ENCODE results near the gene DNAJB11. TPM values are rescaled to one million over a fixed set of nuclear protein-coding genes. Genes with fewer than 3 reads are reported as not detected.

The DNAJB11 gene
- total RNA-seq, 3 donors from 2014 or later = 40.0 to 41.6 (median 41.6) TPM

DNA sequence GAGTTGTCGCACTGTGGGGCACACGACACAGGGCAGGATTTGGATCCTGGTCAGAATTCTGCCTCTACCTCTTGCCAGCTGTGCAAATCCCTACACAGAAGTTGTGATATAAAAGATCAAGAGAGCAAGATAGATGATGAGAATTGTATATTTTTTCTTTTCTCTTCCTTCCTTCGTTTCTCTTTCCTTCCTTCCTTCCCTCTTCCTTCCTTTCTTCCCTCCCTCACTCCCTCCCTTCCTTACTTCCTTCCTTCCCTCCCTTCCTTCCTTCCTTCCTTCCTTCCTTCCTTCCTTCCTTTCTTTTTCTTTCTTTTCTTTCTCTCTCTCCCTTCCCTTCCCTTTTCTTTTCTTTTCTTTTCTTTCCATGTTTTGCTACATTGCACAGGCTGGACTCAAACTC is 30.4 kb downstream of the DNAJB11 start:
- H3K4me1 ChIP-seq = no peaks in the 10 kb centered on the region
- intact Hi-C loops (cut with DNase I; ENCODE audit: low total_unique reads) = no loop called here
- no peak for DNase-seq (ENCODE audit: low spot score in 2 of 2)
- H3K27ac ChIP-seq = no peak overlapping the region
- no peaks in the 10 kb centered on the region for H3K9me3 ChIP-seq
- H3K4me3 ChIP-seq = no peak overlapping the region
- no peak for TF ChIP-seq POLR2AphosphoS5 (IDR thresholded peaks at IDR 0.05)
- TF ChIP-seq, protein P1, sequence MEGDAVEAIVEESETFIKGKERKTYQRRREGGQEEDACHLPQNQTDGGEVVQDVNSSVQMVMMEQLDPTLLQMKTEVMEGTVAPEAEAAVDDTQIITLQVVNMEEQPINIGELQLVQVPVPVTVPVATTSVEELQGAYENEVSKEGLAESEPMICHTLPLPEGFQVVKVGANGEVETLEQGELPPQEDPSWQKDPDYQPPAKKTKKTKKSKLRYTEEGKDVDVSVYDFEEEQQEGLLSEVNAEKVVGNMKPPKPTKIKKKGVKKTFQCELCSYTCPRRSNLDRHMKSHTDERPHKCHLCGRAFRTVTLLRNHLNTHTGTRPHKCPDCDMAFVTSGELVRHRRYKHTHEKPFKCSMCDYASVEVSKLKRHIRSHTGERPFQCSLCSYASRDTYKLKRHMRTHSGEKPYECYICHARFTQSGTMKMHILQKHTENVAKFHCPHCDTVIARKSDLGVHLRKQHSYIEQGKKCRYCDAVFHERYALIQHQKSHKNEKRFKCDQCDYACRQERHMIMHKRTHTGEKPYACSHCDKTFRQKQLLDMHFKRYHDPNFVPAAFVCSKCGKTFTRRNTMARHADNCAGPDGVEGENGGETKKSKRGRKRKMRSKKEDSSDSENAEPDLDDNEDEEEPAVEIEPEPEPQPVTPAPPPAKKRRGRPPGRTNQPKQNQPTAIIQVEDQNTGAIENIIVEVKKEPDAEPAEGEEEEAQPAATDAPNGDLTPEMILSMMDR (IDR thresholded peaks at IDR 0.05) = no peak
- no peak for TF ChIP-seq POLR2A (IDR thresholded peaks at IDR 0.05)
- no peaks in the 10 kb centered on the region for H3K27me3 ChIP-seq
- H3K36me3 ChIP-seq = no peaks in the 10 kb centered on the region

DNA sequence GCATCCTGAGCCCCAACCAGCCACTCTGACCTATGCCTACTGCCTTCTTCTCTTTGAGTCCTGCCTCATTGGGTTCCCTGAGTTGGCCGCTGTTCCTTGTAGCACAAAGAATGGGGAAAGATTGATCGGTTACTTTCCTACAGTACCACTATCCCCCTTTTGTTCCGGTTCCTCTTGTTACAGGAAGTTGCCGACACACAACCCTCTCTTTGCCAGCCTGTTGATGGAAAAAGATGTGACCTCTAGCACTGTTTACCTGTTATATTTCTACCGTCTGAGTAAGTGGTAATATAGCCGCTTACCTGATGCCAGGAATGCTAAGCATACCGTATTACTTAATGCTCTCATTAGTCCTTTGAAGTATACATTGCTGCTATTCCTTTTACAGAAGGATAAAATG is 32.6 kb downstream of the DNAJB11 start:
- no peak for TF ChIP-seq POLR2A (IDR thresholded peaks at IDR 0.05)
- no peak for TF ChIP-seq POLR2AphosphoS5 (IDR thresholded peaks at IDR 0.05)
- TF ChIP-seq, protein P1 (IDR thresholded peaks at IDR 0.05) = no peak

DNA sequence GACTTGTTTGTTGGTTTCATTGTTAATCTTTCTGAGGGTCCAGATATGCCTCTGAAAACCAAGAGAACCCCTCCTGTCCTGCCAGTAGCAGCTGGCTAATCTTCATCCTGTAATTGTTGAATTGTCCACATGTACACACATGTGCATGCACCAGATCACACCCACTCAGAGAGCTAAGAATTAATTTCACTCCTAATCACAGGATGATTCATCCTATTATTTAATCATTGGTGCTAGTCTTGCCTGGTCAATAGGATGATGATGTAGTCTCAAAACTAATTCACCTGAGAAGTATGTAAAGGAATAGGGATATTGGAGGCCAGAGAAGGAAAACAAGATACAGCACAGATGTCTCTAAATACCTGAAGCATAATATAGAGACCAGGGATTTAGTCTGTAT is 34.6 kb downstream of the DNAJB11 start:
- H3K4me1 ChIP-seq = no peaks in the 10 kb centered on the region
- H3K9me3 ChIP-seq = no peaks in the 10 kb centered on the region
- no peak for DNase-seq (ENCODE audit: low spot score in 2 of 2)
- H3K27ac ChIP-seq = no peak overlapping the region
- TF ChIP-seq POLR2AphosphoS5 (IDR thresholded peaks at IDR 0.05) = no peak
- TF ChIP-seq, protein P1 (IDR thresholded peaks at IDR 0.05) = no peak
- TF ChIP-seq POLR2A (IDR thresholded peaks at IDR 0.05) = no peak
- H3K36me3 ChIP-seq = no peaks in the 10 kb centered on the region
- H3K27me3 ChIP-seq = no peaks in the 10 kb centered on the region
- no peak overlapping the region for H3K4me3 ChIP-seq
- intact Hi-C loops (cut with DNase I; ENCODE audit: low total_unique reads) = no loop called here

More for the DNA sequence above, 32.6 kb downstream of the DNAJB11 start:
- no peak for DNase-seq (ENCODE audit: low spot score in 2 of 2)
- Histone ChIP-seq H3K36me3 (no peaks in the 10 kb centered on the region), H3K4me1 (no peaks in the 10 kb centered on the region), H3K27me3 (no peaks in the 10 kb centered on the region), H3K27ac (no peak overlapping the region), H3K4me3 (no peak overlapping the region), H3K9me3 (no peaks in the 10 kb centered on the region)
- intact Hi-C loops (cut with DNase I; ENCODE audit: low total_unique reads) = no loop called here

DNA sequence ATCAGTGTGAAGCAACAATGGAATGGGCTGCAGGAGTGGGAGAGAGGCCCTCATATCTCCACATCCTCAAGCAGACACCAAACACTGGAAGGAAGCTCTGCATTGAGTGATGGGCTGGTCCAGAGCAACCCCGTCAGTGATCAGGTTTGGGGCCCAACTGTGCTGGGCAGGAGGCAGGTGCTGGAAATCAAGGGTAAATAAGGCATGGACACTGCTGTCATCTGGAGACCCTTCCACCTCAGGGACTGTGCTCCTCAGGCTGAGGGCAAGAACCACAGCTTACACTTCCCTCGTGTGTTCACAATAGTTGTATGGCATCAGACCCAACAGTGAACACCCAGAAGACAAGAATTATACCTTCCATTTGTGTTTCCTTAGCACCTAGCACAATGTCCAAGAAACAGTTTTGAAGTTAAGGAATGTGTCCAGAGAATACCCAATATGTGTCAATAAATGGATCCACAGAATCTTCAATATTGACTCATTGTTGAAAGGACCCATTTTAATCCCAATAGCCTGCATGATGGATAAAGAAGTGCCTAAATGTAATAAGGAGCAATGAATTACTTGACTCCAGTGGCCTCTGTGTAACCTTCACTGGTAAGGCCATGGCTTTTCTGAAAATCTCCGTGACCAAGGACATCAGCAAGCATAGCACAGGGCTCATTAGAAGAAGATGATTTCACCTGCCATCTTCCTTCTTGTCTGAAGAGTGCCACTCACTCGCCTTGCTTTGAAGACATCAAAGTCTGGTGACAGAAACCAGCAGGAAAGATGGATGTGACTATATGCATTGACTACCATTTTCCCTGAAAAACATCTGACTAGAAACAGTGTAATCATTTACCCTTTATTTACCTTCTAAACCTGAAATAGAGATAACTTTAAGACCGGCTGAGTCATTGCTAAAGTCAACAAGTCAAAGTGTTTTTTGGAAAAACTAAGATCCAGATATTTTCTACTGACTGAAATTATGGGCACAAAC is 35.3 kb downstream of the DNAJB11 start:
- Histone ChIP-seq H3K36me3 (no peaks in the 10 kb centered on the region), H3K4me1 (no peaks in the 10 kb centered on the region), H3K27me3 (no peaks in the 10 kb centered on the region), H3K27ac (no peak overlapping the region), H3K9me3 (no peaks in the 10 kb centered on the region), H3K4me3 (no peak overlapping the region)
- DNase-seq (ENCODE audit: low spot score in 2 of 2) = no peak
- intact Hi-C loops (cut with DNase I; ENCODE audit: low total_unique reads) = no loop called here
- TF ChIP-seq POLR2A (IDR thresholded peaks at IDR 0.05) (no peak), POLR2AphosphoS5 (IDR thresholded peaks at IDR 0.05) (no peak)
- TF ChIP-seq, protein P1 (IDR thresholded peaks at IDR 0.05) = no peak

DNA sequence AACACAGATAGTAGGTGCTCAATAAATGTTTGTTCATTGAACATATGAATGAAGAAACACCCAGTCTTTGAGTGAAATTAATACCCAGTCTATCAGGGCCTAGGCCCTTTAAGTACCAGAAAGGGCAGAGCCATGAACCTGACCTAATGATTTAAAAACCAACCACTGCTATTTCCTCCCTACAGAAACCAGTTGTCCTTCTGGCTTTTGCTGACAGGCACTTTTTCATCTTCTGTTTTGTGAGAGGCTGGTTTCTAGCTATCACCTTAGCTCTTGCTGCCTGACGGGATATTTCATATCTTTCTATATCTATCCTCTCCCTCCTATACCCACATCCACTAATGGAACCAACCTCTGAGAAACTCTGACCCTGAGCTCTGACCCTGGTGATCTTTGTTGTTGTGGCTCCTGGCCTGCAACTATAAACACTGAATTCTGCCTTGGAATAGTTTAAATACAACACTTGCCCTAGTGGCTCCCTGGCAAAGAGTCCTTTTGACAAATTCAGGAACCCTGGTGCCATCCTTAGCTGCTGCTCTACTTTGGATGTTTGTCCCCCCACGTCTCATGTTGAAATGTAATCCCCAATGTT is 38.2 kb downstream of the DNAJB11 start:
- no peak for DNase-seq (ENCODE audit: low spot score in 2 of 2)
- H3K27me3 ChIP-seq = no peaks in the 10 kb centered on the region
- no peaks in the 10 kb centered on the region for H3K4me1 ChIP-seq
- TF ChIP-seq, protein P1 (IDR thresholded peaks at IDR 0.05) = no peak
- TF ChIP-seq POLR2AphosphoS5 (IDR thresholded peaks at IDR 0.05) (no peak), POLR2A (IDR thresholded peaks at IDR 0.05) (no peak)
- H3K27ac ChIP-seq = no peak overlapping the region
- intact Hi-C loops (cut with DNase I; ENCODE audit: low total_unique reads) = no loop called here
- H3K4me3 ChIP-seq = no peak overlapping the region
- no peaks in the 10 kb centered on the region for H3K36me3 ChIP-seq
- H3K9me3 ChIP-seq = no peaks in the 10 kb centered on the region

Measured in breast epithelium (tissue), 4 donors.